Body of pancreas (tissue), 4 donors: ENCODE measurements around the gene KRTAP6-3. TPM values are rescaled to one million over a fixed set of nuclear protein-coding genes. Genes with fewer than 3 reads are reported as not detected.

Source experiments
- ATAC-seq: fragments of 150-250 bp; one replicate; pipeline ENCODE4 v1.9.1; 2016
- DNase-seq, 4 donors: peaks; one replicate each; pipeline ENCODE4 v3.0.0-alpha.2; 2019
- H3K27ac ChIP-seq, 4 donors: fragments of 200-600 bp; sonication (generic); 1 replicate in 3 of 4; 2 replicates in 1 of 4; pipeline versions ENCODE4 v1.5.1 to v1.6.1; 2016 to 2019; ENCODE audit warnings: mild to moderate bottlenecking in 1 of 4, mixed read lengths in 1 of 4, moderate library complexity in 1 of 4
- H3K27me3 ChIP-seq, 2 donors: fragments of 200-600 bp; sonication (generic); one replicate each; pipeline ENCODE4 v1.6.0; 2016; ENCODE audit warnings: mild to moderate bottlenecking in 1 of 2
- H3K36me3 ChIP-seq, 2 donors: fragments of 200-600 bp; sonication (generic); replicated peaks in 1 of 2; 2 replicates each; pipeline ENCODE4 v1.5.1; 2016; ENCODE audit warnings: low read depth in 2 of 2; ENCODE audit not compliant: insufficient read depth in 1 of 2
- H3K4me1 ChIP-seq: fragments of 200-600 bp; sonication (generic); one replicate; pipeline ENCODE4 v1.6.0; 2016
- H3K4me3 ChIP-seq, 2 donors: fragments of 200-600 bp; sonication (generic); 1 replicate in 1 of 2; 2 replicates in 1 of 2; pipeline ENCODE4 v1.5.1; 2016 to 2019
- H3K9me3 ChIP-seq, 3 donors: fragments of 200-600 bp; sonication (generic); 1 replicate in 2 of 3; 2 replicates in 1 of 3; pipeline ENCODE4 v1.5.1; 2016
- POLR2A ChIP-seq, 3 donors: fragments of 450-650 bp; IDR thresholded peaks; one replicate each; pipeline ENCODE4 v1.6.1; 2016; ENCODE audit warnings: antibody characterized with exemption in 3 of 3, mild to moderate bottlenecking in 2 of 3
- WGBS, 2 donors: methylation state at CpG; one replicate each; pipeline ENCODE4 v1.1.5; 2017; 5-methylcytosine and 5-hydroxymethylcytosine counted together
- intact Hi-C: fragments of 100-400 bp; cut with DNase I; formaldehyde crosslinking; loops from one replicate; pipeline ENCODE4 v1.15.1; 2023
- total RNA-seq, 2 donors: library from RNA; depleted of rRNA; stranded (reverse); fragments of >200 nt; gene quantifications; one replicate each; pipeline ENCODE4 v1.1.0, GENCODE V29; 2016
- TF ChIP-seq, protein P1 (sequence below), 7 experiments: fragments of 450-650 bp in 4 of 7; fragments of 200-600 bp in 3 of 7; sonication (generic) in 3 of 7; IDR thresholded peaks; one replicate each; pipeline ENCODE4 v1.5.1; 2016 to 2019; ENCODE audit warnings: antibody characterized with exemption in 7 of 7

KRTAP6-3 gene
- total RNA-seq, 2 donors from 2014 or later, result not detected

DNA sequence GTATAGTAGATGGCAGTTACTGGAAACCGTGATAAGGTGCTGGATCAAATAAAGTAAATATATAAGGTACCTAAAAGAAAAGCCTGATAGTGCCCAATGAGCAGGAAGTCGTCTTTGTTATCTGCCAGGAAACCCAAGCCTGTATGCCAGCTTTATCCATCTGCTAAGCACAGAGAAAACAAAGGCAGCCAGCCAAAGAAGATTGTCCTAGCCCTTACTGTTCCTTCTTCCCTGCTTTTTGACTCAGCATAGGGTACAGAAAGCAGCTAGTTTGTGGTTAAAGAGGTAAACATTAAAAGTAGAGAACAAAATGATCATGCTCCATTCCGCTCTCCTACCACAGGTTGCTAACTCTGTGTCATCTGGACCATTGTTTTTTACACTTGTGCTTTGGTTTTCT lies 12.1 kb upstream of the KRTAP6-3 start:
- H3K27me3 ChIP-seq, result no peaks in the 10 kb centered on the region
- H3K27ac ChIP-seq, result no peak overlapping the region
- intact Hi-C loops, result no loop called here
- H3K4me1 ChIP-seq, result no peaks in the 10 kb centered on the region
- TF ChIP-seq, protein P1, sequence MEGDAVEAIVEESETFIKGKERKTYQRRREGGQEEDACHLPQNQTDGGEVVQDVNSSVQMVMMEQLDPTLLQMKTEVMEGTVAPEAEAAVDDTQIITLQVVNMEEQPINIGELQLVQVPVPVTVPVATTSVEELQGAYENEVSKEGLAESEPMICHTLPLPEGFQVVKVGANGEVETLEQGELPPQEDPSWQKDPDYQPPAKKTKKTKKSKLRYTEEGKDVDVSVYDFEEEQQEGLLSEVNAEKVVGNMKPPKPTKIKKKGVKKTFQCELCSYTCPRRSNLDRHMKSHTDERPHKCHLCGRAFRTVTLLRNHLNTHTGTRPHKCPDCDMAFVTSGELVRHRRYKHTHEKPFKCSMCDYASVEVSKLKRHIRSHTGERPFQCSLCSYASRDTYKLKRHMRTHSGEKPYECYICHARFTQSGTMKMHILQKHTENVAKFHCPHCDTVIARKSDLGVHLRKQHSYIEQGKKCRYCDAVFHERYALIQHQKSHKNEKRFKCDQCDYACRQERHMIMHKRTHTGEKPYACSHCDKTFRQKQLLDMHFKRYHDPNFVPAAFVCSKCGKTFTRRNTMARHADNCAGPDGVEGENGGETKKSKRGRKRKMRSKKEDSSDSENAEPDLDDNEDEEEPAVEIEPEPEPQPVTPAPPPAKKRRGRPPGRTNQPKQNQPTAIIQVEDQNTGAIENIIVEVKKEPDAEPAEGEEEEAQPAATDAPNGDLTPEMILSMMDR (IDR thresholded peaks at IDR 0.05), result no peak
- no peak for TF ChIP-seq POLR2A (IDR thresholded peaks at IDR 0.05)
- no peak for ATAC-seq
- WGBS, 2 donors, result 44 to 48% methylated on average over 3 of the region's 3 CpGs
- DNase-seq, result no peak
- no peaks in the 10 kb centered on the region for H3K9me3 ChIP-seq
- H3K36me3 ChIP-seq, result no peaks in the 10 kb centered on the region
- H3K4me3 ChIP-seq, result no peak overlapping the region

DNA sequence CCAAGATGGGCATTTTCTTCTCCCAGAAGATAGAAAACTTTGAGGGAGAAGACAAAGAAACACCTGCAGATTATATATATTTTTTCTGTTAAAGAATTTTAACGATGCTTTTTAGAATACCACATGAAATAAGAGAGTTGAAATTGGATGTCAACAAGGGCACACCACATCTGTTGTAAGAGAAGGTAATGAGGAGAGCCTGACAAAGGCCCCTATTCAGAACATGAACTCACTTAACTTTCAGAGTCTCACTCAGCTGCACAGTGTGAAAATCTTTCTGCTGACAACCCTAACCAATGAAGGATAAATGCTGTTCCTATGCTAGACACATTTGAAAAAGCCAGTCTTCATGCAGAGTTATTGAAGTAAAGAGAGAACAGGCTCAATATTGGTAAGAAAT lies 9.4 kb upstream of the KRTAP6-3 start:
- Histone ChIP-seq H3K27me3 (no peaks in the 10 kb centered on the region), H3K4me1 (no peaks in the 10 kb centered on the region), H3K27ac (no peak overlapping the region), H3K36me3 (no peaks in the 10 kb centered on the region), H3K4me3 (no peak overlapping the region), H3K9me3 (no peaks in the 10 kb centered on the region)
- 14 to 18% methylated on average over 1 of the region's 1 CpG for WGBS, 2 donors
- ATAC-seq, result no peak
- DNase-seq, result no peak
- TF ChIP-seq POLR2A (IDR thresholded peaks at IDR 0.05), result no peak
- TF ChIP-seq, protein P1 (IDR thresholded peaks at IDR 0.05), result no peak
- intact Hi-C loops, result no loop called here

DNA sequence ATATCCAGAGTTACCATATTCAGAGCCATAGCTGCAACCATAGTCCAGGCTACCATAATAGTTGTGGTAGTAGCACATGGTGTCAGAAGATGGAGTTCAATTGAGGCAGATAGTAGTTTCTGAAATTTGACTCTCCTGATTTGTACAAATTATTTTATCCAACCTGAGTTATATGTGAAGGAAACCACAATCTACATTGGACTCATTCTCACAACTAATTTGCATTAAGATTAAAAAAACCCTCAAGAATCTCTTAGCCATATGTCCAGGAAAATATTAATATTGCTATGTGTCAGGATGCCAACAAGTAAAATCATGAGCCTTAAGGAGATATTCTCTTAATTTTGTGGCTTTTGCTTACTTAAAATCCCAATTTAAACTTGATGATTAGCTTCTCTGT lies 1.9 kb upstream of the KRTAP6-3 start, which contains the start of gene KRTAP22-2:
Gene KRTAP22-2 (minus strand): TSS at position 101 of the 400 bp plus-strand sequence.
- Histone ChIP-seq H3K27me3 (no peaks in the 10 kb centered on the region), H3K4me1 (no peaks in the 10 kb centered on the region), H3K36me3 (no peaks in the 10 kb centered on the region), H3K27ac (no peak within 1 kb of the TSS), H3K4me3 (no peak within 1 kb of the TSS), H3K9me3 (no peaks in the 10 kb centered on the region)
- intact Hi-C loops, result no loop called here
- TF ChIP-seq, protein P1 (IDR thresholded peaks at IDR 0.05), result no peak
- TF ChIP-seq POLR2A (IDR thresholded peaks at IDR 0.05), result no peak
- no peak for ATAC-seq
- no peak for DNase-seq

DNA sequence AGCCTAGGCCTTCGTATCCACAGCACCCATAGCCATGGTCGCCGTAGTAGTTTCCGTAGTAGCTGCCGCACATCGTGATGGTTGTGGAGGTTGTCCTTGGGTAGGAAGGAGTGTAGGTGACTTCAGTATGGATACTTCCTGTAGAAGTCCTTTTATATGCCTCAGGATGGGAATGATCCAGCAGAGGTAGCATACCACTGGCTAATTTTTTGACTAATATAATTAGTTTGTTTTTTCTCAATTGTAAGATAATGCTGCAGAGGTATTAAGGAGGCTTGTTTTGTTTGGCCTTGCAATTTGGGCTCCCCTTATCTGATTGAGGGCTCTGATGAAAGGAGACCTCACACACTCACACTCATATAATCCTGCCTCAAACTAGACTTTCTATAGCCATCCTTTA lies 6.6 kb downstream of the KRTAP6-3 start, which contains the start of gene KRTAP6-2:
Gene KRTAP6-2 (minus strand): TSS at position 101 of the 400 bp plus-strand sequence. CDS start 28 bp downstream, at position 73.
- Histone ChIP-seq H3K27ac (no peak within 1 kb of the TSS), H3K9me3 (no peaks in the 10 kb centered on the region), H3K36me3 (no peaks in the 10 kb centered on the region), H3K4me1 (no peaks in the 10 kb centered on the region), H3K27me3 (no peaks in the 10 kb centered on the region), H3K4me3 (no peak within 1 kb of the TSS)
- intact Hi-C loops, result no loop called here
- WGBS, 2 donors, result 82 to 93% methylated on average over 6 of the region's 6 CpGs
- no peak for DNase-seq
- no peak for ATAC-seq
- TF ChIP-seq, protein P1 (IDR thresholded peaks at IDR 0.05), result no peak
- TF ChIP-seq POLR2A (IDR thresholded peaks at IDR 0.05), result no peak

DNA sequence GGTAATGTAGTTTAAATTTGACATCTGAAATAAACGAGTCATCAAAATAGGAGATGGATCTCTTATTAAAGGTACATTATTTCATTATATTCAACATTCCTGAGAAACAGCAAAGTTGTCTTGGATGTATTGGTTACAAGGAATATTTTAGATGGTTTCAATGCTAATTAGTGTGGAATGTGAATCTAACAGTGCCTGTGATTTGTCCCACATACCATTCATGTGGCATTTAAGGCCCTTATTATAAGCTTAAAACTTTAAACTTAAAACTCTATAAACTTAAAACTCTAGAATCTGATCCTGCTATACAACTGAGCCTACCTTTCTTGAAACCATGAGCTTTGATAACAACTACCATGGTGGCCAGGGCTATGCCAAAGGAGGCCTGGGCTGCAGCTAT lies 8.5 kb downstream of the KRTAP6-3 start, which contains the start of gene KRTAP22-1:
Gene KRTAP22-1 (plus strand): TSS at position 301 of the 400 bp plus-strand sequence.
- TF ChIP-seq, protein P1 (IDR thresholded peaks at IDR 0.05), result no peak
- TF ChIP-seq POLR2A (IDR thresholded peaks at IDR 0.05), result no peak
- Histone ChIP-seq H3K9me3 (no peaks in the 10 kb centered on the region), H3K36me3 (no peaks in the 10 kb centered on the region), H3K27ac (no peak within 1 kb of the TSS), H3K4me1 (no peaks in the 10 kb centered on the region), H3K27me3 (no peaks in the 10 kb centered on the region), H3K4me3 (no peak within 1 kb of the TSS)
- intact Hi-C loops, result no loop called here
- ATAC-seq (no peak), DNase-seq (no peak)
- 0 to 41% methylated on average over 1 of the region's 1 CpG for WGBS, 2 donors
